ENCODE results near the gene RLN1. TPM values are rescaled to one million over a fixed set of nuclear protein-coding genes. Genes with fewer than 3 reads are reported as not detected.

The RLN1 gene
- total and polyA plus RNA-seq, 2 experiments from 2014 or later = 1.2 to 3.0 TPM

DNA sequence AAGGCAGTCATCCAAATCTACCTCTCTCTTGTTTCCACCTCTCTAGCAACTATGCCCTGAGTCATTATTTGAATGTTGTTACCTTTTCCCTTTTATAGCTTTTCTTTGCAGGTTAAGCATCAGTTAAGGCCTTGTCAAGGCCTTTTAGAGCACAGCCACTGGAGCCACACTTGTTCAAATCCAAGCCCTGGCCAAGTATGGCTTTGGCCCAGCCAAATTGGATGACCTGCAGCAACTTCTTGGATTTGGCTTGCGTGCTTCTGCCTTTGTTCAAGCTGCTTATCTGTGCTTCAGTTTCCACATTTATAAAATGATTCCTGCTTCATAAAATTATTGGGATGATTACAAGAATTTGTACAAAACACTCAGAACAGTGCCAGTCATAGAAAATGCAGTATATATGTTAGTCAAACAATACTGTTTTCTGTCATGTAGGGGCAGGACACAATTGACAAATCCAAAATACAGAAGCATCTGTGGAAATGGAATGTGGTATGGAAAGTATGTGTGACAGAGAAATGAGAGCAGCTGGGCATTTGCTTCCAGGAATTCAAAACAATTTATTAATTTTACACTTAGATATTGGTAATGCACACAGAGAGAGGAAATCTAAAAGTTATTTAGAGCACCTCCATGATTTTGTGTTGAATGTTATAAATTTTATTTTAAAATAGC, 17.9 kb upstream of the RLN1 start:
- no peaks in the 10 kb centered on the region for H3K9me2 ChIP-seq (ENCODE audit: insufficient read depth)
- H3K4me3 Mint-ChIP-seq = no peak overlapping the region

More for the DNA sequence above, 17.9 kb upstream of the RLN1 start:
- no peaks in the 10 kb centered on the region; the same call in 1 of the 2 replicates for H3K4me1 ChIP-seq (ENCODE audit: insufficient read depth)
- no peaks in the 10 kb centered on the region for H3K27me3 ChIP-seq (ENCODE audit: insufficient read depth)
- Mint-ChIP-seq H3K27ac (no peak overlapping the region), H3K9me3 (no peaks in the 10 kb centered on the region), H3K4me1 (peaks cover 5% of the 10 kb centered on the region; the same call in 2 of the 3 replicates), H3K36me3 (ENCODE audit: low read depth) (no peaks in the 10 kb centered on the region), H3K27me3 (ENCODE audit: insufficient read depth, low read depth, poor library complexity) (no peaks in the 10 kb centered on the region)
- H3K27ac ChIP-seq (ENCODE audit: low read depth) = no peak overlapping the region
- H4K20me1 ChIP-seq (replicated peaks; ENCODE audit: insufficient read depth) = no peaks in the 10 kb centered on the region
- H2AFZ ChIP-seq = no peak overlapping the region
- H3F3A ChIP-seq (replicated peaks; ENCODE audit: low read depth) = no peaks in the 10 kb centered on the region
- no peaks in the 10 kb centered on the region for H3K79me2 ChIP-seq (replicated peaks; ENCODE audit: insufficient read depth)
- DNase-seq (ENCODE audit: low spot score) (no peak), ATAC-seq (no peak)
- no peaks in the 10 kb centered on the region for H3K36me3 ChIP-seq (ENCODE audit: insufficient read depth)
- no peak overlapping the region for H3K4me3 ChIP-seq
- TF ChIP-seq POLR2AphosphoS5 (IDR thresholded peaks at IDR 0.05; ENCODE audit: low read depth) = no peak
- TF ChIP-seq ETS1 (IDR thresholded peaks at IDR 0.05) = no peak
- no peak for TF ChIP-seq NANOG (IDR thresholded peaks at IDR 0.05; ENCODE audit: borderline replicate concordance)
- TF ChIP-seq, protein P1, sequence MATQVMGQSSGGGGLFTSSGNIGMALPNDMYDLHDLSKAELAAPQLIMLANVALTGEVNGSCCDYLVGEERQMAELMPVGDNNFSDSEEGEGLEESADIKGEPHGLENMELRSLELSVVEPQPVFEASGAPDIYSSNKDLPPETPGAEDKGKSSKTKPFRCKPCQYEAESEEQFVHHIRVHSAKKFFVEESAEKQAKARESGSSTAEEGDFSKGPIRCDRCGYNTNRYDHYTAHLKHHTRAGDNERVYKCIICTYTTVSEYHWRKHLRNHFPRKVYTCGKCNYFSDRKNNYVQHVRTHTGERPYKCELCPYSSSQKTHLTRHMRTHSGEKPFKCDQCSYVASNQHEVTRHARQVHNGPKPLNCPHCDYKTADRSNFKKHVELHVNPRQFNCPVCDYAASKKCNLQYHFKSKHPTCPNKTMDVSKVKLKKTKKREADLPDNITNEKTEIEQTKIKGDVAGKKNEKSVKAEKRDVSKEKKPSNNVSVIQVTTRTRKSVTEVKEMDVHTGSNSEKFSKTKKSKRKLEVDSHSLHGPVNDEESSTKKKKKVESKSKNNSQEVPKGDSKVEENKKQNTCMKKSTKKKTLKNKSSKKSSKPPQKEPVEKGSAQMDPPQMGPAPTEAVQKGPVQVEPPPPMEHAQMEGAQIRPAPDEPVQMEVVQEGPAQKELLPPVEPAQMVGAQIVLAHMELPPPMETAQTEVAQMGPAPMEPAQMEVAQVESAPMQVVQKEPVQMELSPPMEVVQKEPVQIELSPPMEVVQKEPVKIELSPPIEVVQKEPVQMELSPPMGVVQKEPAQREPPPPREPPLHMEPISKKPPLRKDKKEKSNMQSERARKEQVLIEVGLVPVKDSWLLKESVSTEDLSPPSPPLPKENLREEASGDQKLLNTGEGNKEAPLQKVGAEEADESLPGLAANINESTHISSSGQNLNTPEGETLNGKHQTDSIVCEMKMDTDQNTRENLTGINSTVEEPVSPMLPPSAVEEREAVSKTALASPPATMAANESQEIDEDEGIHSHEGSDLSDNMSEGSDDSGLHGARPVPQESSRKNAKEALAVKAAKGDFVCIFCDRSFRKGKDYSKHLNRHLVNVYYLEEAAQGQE (IDR thresholded peaks at IDR 0.05; ENCODE audit: unreplicated experiment) = no peak
- TF ChIP-seq, protein P2, sequence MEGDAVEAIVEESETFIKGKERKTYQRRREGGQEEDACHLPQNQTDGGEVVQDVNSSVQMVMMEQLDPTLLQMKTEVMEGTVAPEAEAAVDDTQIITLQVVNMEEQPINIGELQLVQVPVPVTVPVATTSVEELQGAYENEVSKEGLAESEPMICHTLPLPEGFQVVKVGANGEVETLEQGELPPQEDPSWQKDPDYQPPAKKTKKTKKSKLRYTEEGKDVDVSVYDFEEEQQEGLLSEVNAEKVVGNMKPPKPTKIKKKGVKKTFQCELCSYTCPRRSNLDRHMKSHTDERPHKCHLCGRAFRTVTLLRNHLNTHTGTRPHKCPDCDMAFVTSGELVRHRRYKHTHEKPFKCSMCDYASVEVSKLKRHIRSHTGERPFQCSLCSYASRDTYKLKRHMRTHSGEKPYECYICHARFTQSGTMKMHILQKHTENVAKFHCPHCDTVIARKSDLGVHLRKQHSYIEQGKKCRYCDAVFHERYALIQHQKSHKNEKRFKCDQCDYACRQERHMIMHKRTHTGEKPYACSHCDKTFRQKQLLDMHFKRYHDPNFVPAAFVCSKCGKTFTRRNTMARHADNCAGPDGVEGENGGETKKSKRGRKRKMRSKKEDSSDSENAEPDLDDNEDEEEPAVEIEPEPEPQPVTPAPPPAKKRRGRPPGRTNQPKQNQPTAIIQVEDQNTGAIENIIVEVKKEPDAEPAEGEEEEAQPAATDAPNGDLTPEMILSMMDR (conservative IDR thresholded peaks at IDR 0.05; ENCODE audit: low read depth in 2 of 2) = no peak
- no peak for TF ChIP-seq CREB1 (CRISPR knock-in tag; IDR thresholded peaks at IDR 0.05; ENCODE audit: low read depth)
- no peak for TF ChIP-seq EZH2phosphoT487 (IDR thresholded peaks at IDR 0.05; ENCODE audit: unreplicated experiment)
- TF ChIP-seq ZNF462 (CRISPR knock-in tag; IDR thresholded peaks at IDR 0.05) = no peak
- no peak for TF ChIP-seq JUNB (IDR thresholded peaks at IDR 0.05; ENCODE audit: unreplicated experiment)
- TF ChIP-seq EZH2 (IDR thresholded peaks at IDR 0.05; ENCODE audit: low read depth, unreplicated experiment) = no peak
- no peak for TF ChIP-seq STAT1 (IDR thresholded peaks at IDR 0.05; ENCODE audit: unreplicated experiment)
- no peak for TF ChIP-seq ZNF331 (CRISPR knock-in tag; IDR thresholded peaks at IDR 0.05; ENCODE audit: low read depth)
- no peak for TF ChIP-seq ZNF114 (CRISPR knock-in tag; IDR thresholded peaks at IDR 0.05)
- no peak overlapping the region for H3K4me2 ChIP-seq
